Superior temporal gyrus (tissue), 1 donor: ENCODE results near the gene ADAMTSL5.
"Not testable (repeated sequence)": the region's sequence is repeated elsewhere in the genome, so short reads cannot be mapped to it uniquely, and the experiment has no call there.

Source experiments
- DNase-seq: peaks from one replicate; pipeline ENCODE4 v3.0.0-alpha.2; 2016; ENCODE audit errors: extremely low spot score

ADAMTSL5 gene

DNA sequence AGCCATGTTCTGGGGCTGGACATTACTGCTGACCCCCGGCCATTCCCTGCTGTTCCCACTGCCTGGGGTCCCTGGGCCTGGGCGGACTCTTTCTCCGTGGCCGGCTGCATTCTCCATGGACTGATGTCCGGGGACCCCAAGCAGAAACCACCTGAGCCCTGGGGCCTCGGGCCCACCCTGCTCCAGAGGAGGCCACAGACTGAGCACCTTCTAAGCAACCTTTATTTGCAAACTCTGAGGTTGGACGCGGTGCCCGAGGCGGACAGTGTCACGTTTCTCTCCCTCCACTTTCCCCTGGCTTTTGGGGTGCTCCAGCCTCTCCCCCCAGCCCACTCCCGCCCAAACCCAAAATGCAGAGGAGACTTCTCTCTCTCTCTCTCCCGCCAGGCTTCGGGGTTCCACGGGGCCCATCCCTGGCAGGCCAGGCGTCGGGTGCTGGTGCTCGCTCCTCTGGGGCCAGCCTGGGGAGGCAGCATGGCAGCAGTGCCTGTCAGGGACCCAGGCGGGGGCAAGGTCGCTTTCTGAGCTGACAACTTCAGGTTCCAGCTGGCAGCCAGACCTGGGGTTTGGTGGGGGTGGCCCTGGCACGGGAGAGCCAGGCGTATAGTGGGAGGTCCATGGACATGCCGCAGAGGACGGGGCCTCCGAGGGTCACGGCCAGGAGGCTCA, 31.5 kb downstream of the ADAMTSL5 start:
- DNase-seq = no peak

DNA sequence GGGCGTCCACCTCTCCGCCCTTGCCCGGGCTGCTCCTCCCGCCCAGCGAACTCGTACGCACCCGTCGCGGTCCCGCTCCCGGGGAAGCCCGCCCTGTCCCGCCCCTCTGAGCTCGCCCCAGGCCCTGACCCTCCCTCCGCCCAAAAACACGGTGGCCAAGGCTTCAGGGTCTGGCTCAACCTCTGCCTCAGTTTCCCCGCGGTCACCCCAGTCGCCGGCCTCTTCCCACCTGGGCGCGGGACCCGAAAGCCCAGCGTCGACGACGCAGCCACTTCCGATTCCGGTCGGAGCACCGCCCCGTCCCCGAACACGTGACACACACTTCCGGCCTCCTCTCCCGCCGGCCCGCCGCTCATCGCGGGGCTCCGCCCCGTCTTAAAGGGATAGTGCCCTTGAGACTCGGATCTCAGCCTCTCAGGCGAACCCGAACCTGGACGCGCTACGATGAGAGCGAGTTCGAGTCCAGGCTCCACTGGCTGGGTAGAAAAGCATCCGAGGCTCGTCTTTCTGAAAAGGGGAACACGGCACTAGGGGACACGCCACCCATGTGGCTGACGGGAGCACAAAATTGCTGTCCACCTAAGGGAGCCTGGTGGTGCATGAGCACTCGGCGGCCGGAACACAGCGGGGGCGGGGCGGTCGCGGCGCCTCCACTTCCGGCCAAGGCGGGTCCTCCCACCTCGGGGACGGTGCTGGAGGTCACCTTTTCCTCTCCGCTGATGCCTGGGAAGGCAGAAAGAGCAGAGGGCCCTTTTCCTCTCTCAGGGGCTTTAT, 33.7 kb downstream of the ADAMTSL5 start, which contains the start of gene C19orf25:
Gene C19orf25, minus strand, starts transcription at position 282 of the 774 bp plus-strand sequence. CDS start 312 bp downstream, outside the sequence.
- DNase-seq = peak; percentile 97

DNA sequence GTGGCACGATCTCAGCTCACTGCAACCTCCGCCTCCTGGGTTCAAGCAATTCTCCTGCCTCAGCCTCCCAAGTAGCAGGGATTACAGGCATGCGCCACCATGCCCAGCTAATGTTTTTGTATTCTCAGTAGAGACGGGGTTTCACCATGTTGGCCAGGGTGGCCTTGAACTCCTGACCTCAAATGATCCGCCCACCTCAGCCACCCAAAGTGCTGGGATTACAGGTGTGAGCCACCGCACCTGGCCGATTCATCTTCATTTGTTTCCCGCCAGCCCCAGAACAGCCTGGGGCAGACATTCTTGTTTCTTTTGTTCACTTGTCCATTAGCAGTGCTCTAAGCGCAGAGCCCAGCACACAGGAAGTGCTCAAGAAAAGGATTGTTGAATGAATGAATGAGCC, 35.8 kb downstream of the ADAMTSL5 start:
- DNase-seq = not testable (repeated sequence)

DNA sequence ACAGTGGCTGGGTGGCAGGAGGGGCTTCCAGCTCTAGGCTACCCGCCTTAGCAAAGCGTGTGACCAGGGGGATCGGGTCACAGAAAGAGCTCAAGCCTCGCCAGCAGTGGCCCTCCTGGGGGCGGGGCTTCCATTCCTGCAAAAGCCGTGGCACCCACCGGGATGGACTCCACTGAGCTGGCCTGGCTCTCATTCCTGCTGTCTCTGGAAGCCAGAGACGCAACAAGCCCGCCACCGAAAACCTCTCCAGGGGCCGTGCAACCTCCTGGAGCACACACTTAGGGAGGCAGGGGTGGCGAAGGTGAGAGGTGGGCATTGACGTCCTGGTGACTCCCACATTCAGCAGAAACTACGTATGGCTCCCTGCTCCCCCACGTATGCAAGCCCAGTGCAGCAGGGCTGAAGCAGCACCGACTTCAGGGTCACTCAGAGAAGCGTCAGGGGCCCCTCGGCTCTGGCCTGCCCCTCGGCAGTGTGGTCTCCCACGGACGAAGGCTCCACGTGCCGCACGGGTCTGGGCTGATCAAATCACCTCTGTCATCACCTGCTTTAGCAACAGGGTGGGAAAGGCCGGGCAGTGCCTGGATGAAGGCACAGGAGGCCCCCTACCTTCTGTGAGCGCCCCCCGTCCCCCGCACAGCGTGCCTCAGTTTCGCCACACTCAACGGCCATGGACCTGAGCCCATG, 36.9 kb downstream of the ADAMTSL5 start:
- no peak for DNase-seq

DNA sequence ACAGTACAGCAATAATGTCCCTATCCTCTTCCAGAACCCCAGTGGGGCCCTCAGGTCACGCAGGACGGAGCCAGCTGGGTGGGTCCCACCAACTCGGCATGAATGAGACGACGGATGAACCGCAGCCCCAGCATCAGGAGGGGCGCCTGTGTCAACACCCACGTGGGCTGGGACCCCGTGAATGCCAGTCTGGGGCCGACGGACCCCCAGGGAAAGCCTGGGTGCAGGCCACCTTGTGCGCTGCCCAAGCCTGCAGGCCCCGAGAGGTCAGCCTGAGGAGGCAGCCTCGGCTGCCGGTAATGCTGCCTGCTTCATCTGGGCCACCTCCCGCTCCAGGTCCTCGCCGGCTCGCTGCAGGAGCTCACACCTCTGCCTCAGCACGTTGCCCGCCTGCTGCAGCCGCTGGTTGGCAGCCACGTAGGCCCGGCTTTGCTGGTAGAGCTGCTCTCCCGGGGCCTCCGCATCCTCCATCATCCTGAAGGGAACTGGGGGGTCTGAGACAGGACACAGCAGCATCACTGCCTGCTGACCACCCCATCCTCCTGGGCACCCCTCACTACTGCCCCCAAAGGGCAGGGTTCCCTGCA, 38.0 kb downstream of the ADAMTSL5 start:
- no peak for DNase-seq

DNA sequence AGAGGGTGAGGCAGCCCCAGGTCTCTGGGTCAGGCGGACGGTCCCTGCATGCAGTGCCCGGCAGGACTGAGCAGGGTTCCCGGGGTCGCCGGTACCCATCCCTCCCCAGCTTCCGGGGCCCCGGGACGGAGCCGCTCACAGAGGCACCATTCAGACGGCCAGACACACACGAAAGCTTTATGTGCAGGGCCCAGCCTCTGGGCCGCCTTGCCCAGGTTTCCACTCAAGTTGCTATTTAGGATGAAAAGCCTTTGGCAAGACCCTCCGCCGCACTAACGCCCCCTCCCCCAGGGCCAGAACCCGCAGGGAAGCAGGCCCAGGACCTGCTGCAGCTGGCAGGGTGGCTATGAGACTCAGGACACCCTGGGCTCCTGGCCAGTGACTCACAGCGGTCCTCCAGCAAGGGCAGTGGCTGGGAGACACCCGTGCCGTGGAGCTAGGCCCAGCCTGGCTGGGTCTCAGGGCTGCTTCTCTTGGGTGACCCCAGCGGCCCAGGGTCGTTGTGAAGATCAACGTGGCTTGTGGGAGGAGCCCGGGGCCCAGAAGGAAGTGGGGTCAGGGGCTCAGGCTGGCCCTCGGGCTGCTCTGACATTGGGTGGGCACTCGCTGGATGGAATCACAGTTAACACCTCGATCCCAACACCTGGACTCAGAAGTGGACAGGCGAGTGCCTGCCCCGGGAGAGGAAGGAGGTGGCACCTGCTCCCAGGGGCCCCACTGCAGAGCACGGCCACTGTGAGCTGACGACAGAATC, 38.6 kb downstream of the ADAMTSL5 start:
- DNase-seq = peak; percentile 26

DNA sequence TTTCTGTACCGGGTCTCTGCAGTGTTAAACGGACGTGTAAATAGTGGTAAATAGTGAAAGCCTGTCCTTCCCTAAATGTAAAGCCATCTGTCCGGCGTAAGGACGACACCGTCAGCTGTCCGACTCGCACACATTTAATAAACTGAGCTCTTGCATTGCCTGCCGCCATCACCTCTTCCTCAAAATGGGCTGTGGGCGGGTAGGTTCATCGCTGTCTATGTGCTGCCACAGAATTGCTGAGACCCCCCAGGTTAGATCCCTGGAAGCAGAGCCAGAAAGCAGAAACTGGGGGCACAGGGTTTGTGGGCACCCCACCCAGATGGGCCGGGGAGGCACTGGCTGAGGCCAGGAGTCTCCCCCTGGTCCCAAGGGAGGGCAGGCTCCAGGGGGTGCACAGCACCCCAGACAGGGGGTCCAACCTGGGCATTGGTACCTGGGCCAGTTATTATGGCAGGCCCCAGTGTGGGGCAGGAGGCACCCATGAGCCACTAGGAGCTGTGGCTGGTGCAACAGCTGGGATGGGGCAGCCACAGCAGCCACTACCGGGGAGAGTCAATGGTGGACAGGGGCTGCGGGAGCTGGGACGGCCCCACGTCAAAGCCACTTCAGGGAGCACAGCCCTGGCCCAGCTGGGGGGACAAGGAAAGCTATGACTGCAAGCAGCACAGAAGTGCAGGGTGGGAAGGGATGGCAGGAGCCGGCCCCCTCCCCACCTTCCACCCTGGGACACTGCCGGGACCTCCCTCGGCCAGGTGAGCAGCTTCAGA, 39.6 kb downstream of the ADAMTSL5 start:
- DNase-seq = no peak

DNA sequence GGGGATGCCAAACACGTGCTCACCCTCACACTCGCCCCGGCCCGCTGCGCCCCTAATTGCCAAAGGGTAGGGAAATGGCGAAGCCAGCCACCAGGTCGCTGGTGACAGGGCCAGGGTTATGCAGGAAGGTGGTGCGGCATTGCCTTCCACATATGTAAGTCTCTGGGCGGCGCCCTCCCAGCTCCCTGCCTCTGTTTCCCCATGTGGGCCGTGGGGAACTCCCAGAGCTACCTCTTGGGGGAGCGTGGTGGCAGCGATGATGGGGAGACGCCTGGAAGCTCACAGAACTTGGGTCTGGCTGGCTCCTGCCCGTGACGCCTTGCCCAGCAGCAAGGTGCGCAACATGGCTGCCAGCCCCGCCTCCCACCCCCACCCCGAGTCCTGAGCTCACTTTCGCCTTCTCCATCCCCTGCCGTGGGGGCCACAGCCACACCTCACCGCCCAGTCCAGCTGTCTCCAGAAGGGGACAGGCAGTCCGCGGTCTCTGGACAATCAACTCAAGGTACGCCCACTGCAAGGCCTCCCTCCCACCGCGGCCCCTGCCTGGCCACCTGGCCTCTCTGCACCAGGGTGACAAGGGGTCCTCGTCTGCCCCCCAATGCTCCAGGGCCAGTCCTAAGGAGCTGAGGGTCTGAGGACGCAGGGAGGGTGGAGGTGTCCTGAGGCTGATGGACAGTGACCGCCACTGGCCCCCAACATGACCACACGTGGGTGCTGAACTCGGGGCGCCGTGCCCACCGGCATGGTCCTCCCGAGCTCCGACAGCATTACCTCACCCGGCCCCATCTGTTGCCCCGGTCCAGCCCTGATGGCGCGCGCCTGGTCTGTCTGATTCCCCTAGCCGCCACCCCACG, 40.4 kb downstream of the ADAMTSL5 start:
- DNase-seq = peak; percentile 15

DNA sequence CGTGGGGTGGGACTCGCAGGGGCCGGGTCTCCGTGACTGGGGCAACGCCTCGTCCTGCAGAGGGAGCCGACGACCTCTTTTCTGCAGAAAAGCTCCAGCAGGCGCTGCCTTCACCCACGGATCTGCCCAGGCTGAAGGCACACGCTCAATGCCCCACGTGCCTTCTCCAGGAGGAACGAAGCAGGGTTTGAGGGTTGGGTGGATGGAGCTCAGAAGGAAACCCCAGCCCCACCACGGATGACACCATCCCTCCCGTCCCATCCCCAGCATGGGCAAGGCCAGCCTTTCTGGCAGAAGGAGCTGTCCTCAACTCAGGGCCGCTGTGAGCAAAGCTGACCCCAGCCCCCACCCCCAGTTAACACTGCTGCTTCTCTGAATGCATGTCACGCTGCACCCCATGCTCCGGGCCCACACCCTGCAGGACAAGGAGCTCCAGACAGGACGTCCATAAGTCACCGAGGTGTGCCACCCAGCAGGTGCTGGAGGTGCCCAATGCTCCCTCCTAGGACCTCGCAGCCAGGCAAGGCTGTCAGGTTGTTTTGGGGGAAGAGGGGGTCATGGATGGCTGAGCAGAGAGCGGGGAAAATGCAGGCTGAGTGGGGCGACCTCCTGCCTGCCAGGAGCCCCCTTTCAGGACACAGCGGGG, 41.2 kb downstream of the ADAMTSL5 start:
- peak; percentile 56 for DNase-seq

DNA sequence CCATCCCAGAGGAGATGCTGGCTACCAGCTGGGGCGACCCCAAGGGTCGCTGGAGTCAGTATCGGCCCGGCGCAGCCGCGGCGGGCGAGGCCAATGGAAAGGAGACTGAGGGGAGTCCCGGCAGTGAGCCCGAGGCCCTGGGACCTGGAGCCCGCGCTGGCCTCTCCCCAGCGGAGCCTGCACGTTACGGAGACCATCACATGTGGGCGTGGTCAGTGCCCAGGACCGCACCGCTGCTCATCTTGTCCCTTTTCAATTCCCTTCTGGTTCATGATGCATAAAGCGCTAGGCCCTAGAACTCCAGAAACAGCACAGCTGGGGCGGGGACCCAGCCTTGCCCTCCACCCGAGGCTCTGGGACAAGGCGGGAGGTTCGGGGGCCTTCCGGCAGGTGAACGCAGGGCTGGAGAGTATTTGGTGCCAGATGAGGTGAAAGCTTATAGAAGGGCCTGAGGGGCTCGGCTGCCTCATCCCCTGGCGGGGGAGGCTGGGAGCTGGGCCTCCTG, 41.8 kb downstream of the ADAMTSL5 start:
- no peak for DNase-seq

DNA sequence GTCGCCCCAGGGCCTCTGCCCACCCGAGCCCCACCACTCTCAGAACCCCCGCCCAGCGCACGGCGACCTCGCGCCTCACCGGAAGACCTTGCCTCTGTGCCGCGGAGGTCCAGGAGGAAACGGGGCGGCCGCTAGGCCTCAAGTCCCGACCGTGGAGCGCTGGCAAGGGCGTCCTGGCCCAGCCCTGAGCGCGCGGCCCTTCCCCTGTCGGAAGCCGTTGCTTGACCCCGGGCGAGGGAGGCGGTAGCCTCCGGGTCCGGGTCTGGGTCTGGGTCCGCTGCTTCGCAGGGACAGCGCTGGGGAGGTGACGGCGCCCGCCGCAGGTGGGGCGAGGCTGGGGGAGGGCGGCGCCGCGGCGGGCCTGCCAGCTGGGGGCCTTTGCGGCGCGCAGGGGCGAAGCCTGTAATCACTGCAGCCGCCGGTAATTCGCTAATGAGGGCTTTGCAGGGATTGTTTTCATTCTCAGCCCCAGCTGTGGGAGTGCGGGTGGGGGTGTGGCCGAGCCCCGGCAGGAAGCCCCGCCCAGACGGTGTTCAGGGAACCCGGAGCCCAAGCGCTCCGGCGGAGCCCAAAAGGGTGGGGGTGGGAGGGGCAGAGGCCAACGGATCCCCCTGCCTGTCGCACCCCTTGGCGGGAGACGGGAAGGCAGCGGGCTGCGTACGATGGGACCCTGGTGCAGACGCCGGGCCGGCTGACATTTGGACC, 42.4 kb downstream of the ADAMTSL5 start:
- DNase-seq = no peak

DNA sequence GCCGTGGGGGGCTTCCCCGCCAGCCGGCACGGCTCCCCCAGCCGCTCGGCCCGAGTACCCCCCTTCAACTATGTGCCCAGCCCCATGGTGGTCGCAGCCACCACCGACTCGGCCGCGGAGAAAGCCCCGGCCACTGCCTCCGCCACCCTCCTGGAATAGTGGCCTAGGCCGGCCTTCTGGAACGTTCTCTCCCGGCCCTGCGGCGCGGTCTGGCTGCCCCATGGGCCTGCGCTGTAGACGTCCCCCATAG, 42.8 kb downstream of the ADAMTSL5 start:
- no peak for DNase-seq

DNA sequence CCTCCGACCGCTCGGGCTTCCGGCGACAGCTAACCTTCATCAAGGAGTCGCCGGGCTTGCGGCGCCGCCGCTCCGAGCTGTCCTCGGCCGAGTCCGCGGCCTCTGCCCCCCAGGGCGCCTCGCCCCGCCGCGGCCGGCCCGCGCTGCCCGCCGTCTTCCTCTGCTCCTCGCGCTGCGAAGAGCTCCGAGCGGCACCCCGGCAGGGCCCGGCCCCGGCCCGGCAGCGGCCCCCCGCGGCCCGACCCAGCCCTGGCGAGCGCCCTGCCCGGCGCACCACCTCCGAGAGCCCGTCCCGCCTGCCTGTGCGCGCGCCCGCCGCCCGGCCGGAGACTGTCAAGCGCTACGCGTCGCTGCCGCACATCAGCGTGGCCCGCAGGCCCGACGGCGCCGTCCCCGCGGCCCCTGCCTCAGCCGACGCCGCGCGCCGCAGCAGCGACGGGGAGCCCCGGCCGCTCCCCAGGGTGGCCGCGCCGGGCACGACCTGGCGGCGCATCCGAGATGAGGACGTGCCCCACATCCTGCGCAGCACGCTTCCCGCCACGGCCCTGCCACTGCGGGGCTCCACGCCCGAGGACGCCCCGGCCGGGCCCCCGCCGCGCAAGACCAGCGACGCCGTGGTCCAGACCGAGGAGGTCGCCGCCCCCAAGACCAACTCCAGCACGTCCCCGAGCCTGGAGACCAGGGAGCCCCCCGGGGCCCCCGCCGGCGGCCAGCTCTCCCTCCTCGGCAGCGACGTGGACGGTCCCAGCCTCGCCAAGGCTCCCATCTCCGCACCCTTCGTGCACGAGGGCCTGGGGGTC, 43.4 kb downstream of the ADAMTSL5 start:
- DNase-seq = no peak

DNA sequence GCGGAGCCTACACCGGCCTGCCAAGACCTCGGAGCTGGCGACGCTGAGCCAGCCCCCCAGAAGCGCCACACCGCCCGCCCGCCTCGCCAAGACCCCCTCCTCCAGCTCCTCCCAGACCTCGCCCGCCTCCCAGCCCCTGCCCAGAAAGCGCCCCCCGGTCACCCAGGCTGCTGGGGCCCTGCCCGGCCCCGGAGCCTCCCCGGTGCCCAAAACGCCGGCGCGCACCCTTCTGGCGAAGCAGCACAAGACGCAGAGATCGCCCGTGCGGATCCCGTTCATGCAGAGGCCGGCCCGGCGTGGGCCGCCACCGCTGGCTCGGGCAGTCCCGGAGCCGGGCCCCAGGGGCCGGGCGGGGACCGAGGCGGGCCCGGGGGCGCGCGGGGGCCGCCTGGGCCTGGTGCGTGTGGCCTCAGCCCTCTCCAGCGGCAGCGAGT, 44.0 kb downstream of the ADAMTSL5 start:
- DNase-seq = no peak

DNA sequence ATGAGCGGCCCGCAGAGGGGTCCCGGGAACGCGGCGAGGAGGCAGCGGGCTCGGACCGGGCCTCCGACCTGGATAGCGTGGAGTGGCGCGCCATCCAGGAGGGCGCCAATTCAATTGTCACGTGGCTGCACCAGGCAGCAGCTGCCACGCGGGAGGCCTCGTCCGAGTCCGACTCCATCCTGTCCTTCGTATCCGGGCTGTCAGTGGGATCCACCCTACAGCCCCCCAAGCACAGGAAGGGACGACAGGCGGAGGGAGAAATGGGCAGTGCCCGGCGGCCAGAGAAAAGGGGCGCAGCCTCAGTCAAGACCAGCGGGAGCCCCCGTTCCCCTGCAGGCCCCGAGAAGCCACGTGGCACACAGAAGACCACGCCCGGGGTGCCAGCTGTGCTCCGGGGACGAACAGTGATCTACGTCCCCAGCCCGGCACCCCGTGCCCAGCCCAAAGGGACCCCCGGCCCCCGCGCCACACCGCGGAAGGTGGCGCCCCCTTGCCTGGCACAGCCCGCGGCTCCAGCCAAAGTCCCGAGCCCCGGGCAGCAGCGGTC, 44.5 kb downstream of the ADAMTSL5 start:
- DNase-seq = no peak

DNA sequence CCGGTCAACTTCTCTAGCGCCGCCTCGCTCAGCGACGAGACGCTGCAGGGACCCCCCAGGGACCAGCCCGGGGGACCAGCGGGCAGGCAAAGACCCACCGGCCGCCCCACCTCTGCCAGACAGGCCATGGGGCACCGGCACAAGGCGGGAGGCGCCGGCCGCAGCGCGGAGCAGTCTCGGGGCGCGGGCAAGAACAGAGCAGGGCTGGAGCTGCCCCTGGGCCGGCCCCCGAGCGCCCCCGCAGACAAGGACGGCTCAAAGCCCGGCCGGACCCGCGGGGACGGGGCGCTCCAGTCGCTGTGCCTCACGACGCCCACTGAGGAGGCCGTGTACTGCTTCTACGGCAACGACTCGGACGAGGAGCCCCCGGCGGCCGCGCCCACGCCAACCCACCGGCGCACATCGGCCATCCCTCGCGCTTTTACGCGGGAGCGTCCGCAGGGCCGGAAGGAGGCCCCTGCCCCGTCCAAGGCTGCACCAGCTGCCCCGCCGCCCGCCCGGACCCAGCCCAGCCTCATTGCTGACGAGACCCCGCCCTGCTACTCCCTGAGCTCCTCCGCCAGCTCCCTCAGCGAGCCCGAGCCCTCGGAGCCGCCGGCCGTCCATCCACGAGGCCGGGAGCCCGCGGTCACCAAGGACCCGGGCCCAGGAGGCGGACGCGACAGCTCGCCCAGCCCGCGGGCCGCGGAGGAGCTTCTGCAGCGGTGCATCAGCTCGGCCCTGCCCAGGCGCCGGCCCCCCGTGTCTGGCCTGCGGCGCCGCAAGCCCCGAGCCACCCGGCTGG, 45.1 kb downstream of the ADAMTSL5 start:
- no peak for DNase-seq

DNA sequence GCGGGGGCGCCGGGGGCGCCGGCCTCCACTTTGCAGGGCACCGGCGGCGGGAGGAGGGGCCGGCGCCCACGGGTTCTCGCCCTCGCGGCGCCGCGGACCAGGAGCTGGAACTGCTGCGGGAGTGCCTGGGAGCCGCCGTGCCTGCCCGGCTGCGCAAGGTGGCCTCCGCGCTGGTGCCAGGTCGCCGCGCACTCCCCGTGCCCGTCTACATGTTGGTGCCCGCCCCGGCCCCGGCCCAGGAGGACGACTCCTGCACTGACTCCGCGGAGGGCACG, 45.7 kb downstream of the ADAMTSL5 start:
- DNase-seq = no peak
